GM19452 (cell line): ENCODE measurements around the gene ZNF689.
A peak's percentile ranks its signal among the peaks of the same experiment; 100 is the strongest.
"Not testable (repeated sequence)": the region's sequence is repeated elsewhere in the genome, so short reads cannot be mapped to it uniquely, and the experiment has no call there.

ENCODE experiments used
- ATAC-seq: cut with Tn5 transposase; IDR thresholded peaks from one replicate; pipeline ENCODE4 v1.9.1; 2021; ENCODE audit not compliant: unreplicated experiment

Gene ZNF689

DNA sequence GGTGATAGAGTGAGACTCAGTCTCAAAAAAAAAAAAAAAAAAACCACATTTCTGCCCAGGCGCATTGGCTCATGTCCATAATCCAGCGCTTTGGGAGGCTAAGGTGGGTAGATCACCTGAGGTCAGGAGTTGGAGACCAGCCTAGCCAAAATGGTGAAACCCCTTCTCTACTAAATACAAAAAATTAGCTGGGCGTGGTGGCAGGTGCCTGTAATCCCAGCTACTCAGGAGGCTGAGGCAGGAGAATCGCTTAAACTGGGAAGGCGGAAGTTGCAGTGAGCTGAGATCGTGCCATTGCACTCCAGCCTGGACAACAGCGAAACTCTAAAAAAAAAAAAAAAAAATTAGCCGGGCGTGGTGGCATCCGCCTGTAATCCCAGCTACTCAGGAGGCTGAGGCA, 26.9 kb upstream of the ZNF689 start:
- ATAC-seq, result not testable (repeated sequence)

GRCh38 chr16:30636599-30636998, 26.4 kb upstream of the ZNF689 start:
- no peak for ATAC-seq

DNA sequence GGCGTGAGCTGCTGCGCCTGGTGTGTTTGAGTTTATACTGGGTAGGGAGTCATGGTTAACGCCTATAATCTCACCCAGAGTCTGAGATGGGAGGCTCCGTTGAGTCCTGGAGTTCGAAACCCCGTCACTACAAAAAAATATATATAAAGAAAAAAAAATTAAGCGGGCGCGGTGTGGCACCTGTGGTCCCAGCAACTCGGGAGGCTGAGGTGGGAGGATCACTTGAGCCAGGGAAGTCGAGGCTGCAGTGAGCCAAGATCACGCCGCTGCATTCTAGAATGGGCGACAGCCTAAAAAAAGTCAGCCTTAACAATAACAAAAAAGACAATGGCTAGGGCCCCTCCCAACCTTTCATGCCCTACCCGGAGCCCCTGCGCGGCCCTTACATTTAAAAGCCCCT, 23.3 kb upstream of the ZNF689 start:
- no peak for ATAC-seq

- not testable (repeated sequence) for ATAC-seq
These were observed 22.3 kb upstream of the ZNF689 start for GRCh38 chr16:30632454-30632853.

DNA sequence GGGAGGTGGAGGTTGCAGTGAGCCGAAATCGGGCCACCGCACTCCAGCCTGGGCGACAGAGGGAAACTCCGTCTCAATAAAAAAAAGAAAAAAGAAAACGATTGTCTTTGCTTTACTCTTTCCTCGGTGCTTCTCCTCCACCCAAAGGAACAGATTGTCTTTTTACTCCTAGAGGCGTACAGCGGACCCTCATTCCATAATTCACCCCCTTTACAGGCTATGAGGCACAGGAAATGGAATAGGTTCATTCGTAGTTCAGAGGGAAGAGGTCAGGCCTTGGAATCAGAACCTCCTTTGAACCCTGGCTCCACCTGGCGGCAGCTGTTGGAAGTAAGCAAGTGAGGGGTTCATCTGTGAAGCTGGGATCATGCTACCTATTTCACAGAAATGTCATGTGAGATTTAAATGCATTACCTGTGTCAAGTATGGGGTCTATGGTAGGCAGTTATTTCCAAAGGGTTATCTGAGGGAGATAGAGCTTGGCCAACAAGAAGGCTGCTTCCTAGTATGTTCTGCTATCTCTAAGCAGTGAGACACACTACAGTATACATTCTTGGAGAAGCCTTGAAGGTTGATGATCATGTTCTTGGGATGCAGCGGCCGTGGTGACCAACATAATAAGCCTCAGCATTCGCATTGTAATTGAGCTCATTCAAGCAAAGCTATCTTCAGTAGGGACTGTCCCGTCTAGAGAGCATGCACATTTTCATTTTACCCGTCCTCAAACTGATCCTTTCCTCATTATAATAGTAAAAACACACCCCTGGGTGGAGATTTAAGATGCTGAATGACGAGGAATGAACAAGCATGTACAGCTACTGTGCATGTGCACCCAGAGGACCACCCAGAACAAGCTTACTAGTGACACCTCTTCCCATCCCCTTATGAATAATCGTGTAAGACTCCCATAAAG, 18.7 kb upstream of the ZNF689 start:
- no peak for ATAC-seq

- no peak for ATAC-seq
These were observed 16.0 kb upstream of the ZNF689 start for GRCh38 chr16:30626236-30626635.

GRCh38 chr16:30623536-30624283, 13.5 kb upstream of the ZNF689 start:
- no peak for ATAC-seq

GRCh38 chr16:30622455-30623032, 12.4 kb upstream of the ZNF689 start:
- ATAC-seq, result no peak

GRCh38 chr16:30621765-30622164, 11.6 kb upstream of the ZNF689 start:
- ATAC-seq, result no peak

- no peak for ATAC-seq
These were observed 10.0 kb upstream of the ZNF689 start for GRCh38 chr16:30620169-30620568.

DNA sequence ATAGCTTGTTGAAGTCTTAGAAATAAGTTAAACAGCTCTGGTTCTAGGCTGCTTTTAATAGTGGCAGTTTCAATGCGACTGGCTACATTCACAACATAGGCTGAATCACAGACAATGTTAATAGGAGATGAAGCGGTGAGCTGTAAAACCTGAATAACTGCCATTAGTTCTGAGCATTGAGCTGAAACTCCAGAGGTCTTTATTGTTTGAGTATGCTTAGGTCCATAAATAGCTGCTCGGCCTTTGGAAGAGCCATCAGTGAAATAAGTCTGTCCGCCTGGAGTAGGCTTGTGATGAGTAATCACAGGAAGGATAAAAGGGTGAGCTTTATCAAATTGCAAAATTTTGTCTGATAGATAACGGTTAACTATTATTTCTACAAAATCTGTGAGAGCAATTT, 9.4 kb upstream of the ZNF689 start:
- no peak for ATAC-seq

GRCh38 chr16:30619202-30619601, 9.0 kb upstream of the ZNF689 start:
- ATAC-seq, result no peak

DNA sequence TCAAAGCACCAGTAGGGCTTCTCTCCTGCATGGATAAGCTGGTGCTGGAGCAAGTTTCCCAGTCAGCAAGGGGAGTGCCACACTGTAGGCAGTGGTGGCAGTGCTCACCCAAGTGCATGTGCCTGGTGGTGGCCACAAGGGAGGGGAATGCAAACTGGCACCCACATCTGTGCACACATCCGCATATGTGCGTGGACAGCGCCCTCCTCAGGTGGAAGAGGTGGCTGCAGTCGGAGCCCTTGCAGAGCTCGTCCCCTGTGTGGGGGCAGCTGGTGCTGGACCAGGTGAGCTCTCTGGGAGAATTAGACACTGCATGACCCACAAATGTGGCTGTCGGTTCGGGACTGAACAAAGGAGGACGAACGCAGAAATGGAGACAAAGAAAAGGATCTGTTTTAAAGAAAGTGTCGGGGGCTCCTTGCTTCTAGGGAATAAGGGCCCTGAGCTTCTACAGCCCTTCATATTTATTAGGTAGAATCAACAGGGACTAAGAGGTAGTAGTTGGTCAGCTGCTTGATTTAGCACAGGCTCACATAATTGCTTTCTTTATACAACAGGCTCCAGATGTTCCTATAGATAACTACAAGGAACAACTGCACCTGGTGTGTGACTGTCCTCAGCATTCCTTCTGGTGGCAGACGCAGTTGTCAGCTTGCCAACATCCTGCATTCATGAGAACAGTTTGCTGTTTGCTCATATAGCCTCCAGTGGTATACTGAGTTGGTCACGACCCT, 5.3 kb upstream of the ZNF689 start:
- ATAC-seq, result no peak

DNA sequence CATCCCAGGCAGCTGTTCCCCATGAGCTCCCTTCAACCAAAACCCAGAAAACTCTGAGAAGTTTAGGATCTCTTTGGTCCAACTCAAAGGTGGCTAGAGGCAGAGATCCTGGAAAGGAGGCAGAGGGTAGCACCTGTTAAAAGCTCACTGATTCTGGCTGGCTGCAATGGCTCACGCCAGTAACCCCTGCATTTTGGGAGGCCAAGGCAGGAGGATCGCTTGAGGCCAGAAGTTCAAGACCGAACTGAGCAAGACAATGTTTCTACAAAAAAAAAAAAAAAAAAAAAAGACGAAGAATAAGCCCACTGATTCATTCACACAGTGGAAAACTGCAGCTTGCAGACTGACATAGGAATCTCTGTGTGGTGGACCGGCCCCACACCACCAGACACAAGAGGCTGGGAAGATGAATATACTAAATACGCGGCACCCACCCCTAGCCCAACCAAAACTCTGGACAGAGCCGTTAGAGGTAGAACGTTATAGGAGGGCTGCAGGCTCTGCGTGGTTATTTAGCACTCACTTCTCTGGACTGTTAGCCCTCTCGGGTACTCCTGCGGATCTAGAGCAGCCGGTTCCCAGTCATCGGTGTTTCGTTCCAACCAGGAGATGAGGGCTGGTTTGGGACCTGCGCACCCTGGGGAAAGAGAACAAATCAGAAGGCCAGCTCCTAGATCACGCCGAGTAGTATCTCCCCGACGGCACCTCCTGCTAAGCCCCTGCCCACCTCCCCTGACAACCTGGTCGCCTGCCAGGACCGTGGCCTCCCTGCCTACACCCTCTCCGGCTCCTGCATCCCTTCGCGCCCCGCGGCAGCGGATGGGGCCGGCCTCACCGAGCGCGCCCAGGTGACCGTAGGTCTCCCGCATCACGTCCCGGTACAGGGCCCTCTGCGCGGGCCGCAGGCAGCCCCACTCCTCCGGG, 925 bp downstream of the ZNF689 start:
- ATAC-seq, result peak; percentile 29

DNA sequence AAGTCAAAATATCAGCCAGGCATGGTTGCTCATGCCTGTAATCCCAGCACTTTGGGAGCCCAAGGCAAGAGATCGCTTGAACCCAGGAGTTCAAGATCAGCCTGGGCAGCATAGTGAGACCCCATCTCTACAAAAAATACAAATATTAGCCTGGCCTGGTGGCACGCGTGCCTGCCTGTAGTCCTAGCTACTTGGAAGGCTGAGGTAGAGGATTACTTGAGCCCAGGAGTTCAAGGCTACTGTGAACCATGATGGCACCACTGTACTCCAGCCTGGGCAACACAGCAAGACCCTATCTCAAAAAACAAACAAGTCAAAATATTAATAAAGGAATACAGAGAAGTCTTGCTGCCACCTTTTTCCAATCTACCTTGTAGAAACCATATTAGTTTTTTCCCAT, 4.2 kb downstream of the ZNF689 start:
- ATAC-seq, result no peak

- ATAC-seq, result no peak
These were observed 5.0 kb downstream of the ZNF689 start for GRCh38 chr16:30605158-30605557.

DNA sequence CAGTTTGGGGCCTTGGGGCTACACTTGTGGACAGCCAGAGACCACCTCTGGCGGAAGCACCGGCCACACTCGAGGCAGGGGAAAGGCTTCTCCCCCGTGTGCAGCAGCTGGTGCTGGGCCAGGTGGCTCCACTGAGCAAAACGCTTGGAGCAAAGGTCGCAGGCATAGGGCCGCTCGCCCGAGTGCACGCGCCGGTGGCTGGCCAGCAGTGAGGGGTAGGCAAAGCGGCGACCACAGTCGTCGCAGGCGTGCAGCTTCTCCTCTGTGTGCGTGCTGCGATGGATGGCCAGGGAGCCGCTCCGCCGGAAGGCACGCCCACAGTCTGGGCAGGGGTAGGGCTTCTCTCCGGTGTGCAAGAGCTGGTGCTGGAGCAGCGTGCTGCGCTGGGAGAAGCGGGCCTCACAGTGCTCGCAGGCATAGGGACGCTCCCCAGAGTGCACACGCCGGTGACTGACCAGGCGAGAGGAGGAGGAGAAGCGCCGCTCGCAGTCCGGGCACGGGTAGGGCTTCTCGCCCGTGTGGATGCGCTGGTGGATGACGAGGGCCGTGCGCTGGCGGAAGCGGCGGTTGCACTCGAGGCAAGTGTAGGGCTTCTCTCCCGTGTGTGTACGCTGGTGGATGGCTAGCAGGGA, 5.8 kb downstream of the ZNF689 start:
- no peak for ATAC-seq

- ATAC-seq, result no peak
These were observed 6.3 kb downstream of the ZNF689 start for GRCh38 chr16:30603945-30604315.

DNA sequence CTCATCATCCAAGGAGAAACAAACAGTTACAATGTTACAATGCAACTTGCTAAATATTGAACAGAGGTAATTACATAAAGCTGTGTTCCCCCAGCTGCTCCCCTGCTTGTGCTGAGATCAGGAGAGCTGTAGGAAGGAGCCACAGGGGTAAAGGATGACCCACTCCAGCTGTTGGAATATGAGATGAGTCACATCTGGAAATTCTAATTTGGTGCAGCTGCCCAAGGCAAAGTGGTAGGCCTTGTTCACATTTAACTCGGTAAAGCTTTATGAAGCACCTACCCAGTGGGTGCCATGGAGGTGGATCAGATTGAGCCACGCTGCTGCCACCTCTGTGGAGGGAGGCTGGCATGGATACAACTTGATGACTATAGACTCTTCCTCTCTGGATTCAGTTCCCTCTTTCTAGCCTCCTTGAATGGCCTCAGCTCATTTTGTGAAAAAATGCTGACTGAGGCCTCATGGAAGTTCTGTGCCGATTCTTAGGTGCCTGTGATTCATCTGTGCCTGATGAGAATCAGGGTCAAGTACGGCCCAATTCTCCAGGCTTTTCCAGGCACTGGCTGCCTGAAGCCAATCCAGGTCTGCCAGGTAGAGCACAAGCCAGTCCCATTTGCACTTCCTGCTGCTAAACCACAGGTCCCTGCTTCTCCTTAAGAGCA, 7.4 kb downstream of the ZNF689 start:
- no peak for ATAC-seq
